HG03442 (cell line): Measurements from ENCODE around the gene CCR6.

ENCODE experiments used
- ATAC-seq: cut with Tn5 transposase; IDR thresholded peaks from one replicate; pipeline ENCODE4 v1.9.1; 2021; ENCODE audit warnings: mild to moderate bottlenecking, moderate library complexity; ENCODE audit not compliant: unreplicated experiment

The CCR6 gene

DNA sequence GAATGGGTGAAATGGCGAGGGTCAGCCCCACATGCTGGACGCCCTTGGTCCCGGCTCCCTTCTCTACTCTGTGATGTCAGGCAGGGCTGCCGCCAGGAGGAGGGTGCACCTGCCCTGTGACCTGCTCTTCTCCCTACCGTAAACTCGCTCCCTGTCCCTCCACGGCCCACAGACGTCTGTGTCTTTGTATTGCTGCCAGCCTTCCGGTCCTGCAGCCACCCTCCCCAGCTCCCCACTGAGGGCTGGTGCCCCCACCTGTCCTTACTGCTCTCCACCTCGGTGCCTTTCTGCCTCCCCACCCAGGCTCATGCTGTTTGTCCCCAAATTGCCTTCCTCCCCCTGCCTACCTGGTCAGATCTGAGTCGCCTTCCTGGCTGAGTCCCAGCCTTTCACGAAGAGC is 4.1 kb upstream of the CCR6 start:
- ATAC-seq: no peak

DNA sequence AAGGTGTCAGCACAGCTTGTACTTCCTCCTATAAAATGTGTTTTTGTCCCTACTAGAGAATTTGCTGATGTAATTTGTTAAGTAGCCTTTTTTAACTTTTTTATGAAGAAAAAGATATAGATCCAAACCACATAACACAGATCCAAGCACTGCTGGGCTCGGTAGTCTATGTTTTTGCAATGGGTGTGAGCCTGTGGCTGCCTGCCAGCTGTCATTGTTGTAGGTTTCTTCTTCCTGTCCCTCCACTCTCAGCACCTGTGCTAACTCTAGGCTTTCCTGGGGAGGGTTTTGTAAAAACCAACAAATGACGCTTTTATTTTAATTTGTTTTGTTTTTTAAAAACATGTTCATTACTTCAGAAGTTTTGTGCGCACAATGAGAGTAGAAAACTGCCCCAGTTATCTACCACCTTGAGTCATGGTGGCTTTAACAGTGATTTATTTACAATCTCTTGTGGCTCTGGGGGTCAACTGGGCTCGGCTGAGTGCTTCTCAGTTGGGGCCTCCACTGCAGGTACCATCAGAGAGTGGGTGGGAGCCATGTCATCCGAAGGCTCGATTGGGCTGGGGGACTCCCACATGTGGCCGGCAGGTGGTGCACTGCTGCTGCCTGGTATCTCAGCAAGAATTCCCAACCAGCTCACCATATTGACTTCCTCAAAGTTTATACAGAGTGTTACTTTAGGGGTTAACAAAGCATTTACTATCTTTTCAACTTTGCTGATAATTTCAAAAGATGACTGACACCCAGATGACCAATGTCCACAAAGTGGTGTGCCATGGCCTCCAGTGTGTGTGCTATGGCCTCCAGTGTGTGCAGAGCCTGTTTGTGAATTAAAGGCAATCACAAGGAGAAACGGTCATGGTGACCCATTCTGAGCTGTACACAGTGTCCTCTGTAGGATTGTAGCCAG is 3.0 kb upstream of the CCR6 start:
- no peak for ATAC-seq

DNA sequence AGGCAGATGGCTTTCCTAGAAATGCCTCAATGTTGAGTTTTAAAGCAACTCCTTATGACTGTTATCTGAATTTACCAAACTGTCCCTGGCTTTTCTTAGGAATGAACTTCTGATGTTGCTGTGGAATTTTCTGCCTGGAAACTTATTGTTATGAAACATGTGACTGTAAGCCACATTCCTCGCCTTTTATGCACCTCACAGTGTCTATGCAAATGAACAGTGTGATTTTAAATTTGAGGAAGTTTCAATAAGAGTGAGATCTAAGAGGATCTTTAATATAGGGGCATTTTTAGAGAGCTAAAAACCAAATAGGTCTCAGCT is 2.4 kb upstream of the CCR6 start:
- no peak for ATAC-seq

DNA sequence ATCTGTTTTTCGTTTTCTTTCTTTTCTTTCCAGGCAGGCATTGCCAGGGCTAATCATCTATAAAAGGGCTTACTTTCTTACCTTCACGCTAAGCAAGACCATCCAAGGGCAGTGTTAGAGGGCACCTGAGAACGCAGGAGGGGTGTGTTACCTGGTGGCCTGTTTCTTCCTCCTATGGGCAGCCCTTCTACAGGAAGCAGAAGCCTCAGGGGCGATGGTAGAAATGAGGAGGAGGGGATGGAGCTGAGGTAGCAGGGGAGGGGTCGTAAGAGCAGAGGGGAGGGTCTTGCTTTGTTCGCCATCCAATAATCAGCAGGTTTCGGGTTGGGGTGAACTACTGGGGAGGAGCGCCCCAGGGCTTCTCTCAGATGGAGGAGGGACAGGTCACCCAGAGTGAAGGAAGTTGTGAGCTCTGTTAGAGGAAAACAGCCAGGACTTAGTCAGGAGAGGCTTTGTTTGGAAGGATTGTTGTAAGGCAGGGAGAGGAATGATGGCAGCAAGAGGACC is 1.5 kb upstream of the CCR6 start:
- no peak for ATAC-seq

DNA sequence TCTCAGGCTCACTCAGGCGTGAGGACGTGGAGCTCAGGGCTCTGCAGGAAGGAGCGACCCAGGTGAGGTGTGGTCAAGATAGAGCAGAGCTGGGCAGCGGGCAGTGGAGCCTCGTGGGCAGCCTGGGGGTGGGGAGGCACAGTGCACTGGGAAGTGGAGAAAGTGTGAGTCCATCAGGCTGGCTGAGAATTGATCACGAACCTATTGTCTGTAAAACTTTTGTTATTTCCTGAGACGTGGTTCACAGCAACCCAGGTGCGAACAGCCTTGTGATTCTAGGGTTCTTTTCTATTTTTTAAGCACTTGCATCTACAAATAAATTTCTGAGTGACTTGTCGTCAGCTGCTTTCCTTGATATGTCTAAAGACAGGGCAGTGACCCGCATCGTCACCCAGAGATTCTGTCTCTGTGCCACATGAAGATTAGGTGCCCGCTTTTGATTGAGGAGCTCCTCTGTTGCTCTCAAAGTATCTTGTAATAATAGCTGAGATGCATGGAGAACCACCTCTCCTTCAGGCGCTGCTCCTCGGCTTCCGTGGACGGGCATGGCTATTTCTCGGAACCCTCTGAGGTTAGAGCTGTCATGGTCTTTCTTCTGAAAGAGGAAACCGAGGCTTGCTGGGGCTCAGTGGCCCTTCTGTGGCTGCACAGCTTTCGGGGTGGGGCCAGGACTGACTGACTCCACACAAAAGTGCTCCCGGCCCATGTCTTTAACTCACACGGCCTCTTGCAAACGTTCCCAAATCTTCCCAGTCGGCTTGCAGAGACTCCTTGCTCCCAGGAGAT is 662 bp upstream of the CCR6 start:
- no peak for ATAC-seq

DNA sequence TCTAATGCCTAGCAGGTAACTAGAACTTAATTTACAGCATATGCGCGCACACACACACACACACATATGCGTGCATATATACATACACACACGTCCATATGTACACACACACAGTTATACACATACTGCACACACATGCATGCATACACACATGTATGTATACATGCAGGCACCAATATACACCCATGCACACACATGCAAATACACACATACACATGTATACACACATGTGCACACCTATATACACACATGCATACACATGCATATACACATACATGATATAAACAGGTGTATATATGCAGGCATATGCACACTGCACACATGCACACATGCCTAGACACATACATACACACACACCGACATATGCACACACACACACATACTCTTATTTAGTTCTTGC is 1.9 kb downstream of the CCR6 start:
- ATAC-seq: no peak

DNA sequence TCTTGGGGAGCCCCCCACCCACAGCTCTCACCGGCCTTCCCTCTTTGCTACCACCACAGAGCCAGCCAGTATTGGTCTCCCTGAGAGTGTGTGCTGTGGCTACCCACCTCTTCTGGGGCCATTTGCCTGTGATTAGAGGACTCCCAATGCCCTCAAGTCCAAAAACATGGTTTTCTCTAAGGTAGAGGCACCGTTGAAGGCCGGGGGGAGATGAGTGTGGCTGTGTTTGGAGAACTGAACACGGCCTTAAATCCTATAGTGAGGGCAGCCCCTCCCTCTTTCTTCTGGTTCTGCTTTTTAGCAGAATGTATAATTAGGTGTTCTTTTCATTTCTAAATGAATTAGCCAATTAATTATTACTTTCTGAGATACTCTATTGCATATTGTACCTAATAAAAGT is 2.5 kb downstream of the CCR6 start:
- no peak for ATAC-seq

DNA sequence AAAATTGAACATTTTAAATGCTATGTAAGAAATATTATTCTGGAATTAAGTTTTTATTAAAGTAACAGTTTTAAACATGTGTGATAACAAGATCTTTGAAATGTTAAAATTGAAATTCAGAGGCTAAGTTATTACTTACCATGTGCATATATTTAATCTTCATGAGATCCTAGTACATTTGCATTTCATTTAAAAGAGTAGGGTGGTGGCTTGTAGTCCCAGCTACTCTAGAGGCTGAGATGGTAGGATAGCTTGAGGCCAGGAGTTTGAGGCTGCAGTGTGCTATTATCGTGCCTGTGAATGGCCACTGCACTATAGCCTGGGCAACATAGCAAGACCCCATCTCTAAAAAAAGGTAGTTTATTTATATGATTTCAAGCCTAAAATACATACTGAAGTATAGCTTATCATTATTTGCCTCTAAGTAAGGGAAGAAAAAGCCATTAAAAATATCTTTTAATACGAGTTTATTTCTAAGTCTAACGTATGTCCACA is 3.0 kb downstream of the CCR6 start:
- ATAC-seq: no peak

DNA sequence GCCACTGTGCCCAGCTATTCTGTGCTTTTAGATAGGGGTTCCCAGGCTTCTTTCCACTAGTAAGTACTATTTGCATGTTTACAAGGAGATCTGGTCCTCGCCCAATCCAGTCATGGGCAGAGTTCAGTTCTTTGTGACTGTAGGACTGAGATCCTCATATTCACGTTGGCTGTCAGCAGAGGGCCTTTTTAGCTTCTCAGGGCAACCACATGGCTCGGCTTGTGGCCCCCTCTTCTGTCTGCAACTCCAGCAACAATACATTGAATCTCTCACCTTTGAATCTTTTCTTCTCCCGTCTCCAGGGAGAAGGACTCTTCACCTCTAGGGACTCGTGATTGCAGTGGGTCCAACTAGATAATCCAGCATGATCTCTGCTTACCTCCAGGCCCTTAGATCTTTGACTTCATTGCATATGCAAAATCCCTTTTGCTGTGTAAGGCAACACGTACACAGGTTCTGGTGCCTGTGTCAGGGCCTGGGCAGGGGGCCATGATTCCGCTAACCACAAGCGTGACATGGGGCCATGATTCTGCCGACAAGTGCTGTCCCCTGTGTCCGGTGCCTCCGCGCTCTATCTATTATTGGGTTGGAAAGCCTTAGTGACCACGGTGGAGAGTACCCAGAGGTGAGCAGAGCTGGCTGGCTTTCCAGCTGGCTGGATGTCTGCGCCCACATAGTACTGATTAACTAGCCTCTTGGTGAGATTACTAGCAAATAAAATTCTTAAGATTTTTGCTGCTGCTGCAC is 5.1 kb downstream of the CCR6 start:
- ATAC-seq: no peak

DNA sequence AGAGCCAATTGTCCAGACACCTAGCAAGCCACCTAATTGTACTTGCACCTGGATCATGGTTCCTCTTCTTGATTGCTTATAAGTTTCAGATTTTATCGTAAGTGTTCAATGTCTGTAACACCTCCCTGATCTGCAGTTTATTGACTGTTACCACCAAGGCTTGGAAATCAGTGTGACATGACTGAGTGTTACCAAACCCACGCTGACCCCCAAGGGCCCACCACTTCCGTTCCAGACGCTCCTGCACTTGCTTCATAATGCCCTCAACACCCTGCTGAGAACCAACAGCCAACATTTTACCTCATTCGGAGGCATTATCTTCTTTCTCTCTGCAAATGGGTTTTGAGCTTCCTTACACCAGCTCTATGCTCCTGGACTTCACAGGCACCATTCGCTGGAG is 6.3 kb downstream of the CCR6 start:
- no peak for ATAC-seq

DNA sequence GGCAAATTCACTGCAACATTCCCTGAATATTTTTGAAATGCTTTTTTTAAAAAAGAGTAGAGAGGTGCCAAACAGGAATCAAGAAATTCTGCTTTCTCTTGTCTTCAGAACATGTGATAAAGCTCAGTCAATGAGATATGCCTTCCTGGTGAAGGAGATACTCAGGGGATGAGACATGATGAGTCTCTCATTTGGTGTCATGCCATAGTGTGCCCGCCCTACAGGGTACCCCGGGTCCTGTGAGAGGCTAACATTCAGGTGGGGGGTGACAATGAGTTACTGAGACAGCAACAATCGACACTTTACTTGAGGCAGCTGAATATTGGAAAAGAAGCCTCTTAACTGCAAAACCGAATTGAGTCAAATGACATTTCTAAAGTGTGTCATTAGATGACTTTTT is 6.7 kb downstream of the CCR6 start:
- ATAC-seq: no peak

DNA sequence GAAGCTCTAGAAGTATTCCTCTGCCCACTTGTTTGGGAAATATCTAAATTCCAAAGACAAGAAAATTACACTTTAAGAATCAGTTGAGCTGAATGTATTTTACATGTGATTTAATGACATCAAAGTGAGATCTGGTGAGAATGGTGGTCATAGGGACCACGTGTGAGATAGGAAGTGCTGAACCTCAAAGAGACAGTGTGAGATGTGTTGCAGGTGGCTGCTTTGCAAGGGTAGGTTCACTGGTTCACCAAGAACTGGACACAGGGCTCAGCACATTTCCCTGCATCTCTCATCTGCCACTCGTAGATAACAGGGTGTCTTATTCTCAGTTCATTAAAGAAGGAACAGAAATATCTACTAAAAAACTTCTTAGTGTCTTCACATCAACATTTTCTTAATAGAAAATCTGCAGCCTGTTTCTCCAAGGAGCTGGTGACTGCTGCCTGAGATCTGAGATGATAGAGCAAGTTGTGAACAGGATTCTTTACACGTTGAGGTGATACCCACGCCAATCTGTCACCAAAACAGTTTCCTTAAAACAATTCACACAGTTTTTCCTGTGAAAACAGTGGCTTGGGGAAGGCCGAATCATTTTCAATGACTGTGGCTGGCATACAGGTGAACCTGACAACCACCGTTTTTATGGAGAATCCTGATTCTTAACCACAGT is 7.2 kb downstream of the CCR6 start:
- ATAC-seq: peak; percentile 40

DNA sequence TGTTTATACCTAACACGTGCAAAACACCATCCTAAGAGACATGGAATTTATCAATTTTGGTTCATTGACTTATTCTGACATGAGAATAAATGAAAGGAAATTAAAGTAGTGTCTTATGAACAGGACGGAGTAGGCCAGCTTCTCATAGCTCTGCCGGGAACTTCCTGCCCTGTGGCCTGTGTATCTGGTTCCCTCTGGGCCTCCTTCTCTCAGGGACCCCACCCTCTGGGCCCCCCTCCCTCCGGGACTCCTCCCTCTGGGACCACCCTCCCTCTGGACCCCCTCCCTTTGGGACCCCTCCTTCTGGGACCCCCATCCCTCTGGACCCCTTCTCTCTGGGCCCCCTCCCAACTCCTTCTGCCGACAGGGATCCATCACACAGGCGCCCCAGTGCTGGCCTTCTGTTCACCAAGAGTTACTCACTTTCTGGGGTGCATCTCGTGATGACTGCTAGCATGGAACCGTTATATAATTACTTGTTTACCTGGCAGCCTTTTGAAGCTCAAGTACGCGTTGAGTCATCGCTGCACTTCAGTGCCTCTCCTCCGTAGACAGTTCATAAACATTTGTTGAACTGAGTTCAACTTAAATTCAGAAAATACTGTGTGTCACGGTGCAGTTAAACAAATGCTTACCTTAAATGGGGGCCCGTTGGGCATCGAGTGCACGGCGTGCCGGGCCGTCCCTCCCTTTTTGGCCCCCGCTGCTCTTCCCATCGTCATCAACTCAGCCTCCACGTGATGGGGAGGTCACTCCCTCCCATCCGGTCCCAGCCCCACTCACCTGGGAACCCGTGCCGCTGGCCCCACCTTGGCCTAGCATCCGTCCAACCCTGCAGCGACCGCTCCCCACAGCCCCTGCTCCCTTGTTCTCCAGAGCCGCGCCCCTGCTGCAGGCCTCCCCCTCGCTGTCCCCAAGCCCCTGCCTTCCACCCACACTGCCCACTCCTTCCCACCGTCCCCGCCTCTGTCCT is 8.1 kb downstream of the CCR6 start:
- ATAC-seq: peak; percentile 46

DNA sequence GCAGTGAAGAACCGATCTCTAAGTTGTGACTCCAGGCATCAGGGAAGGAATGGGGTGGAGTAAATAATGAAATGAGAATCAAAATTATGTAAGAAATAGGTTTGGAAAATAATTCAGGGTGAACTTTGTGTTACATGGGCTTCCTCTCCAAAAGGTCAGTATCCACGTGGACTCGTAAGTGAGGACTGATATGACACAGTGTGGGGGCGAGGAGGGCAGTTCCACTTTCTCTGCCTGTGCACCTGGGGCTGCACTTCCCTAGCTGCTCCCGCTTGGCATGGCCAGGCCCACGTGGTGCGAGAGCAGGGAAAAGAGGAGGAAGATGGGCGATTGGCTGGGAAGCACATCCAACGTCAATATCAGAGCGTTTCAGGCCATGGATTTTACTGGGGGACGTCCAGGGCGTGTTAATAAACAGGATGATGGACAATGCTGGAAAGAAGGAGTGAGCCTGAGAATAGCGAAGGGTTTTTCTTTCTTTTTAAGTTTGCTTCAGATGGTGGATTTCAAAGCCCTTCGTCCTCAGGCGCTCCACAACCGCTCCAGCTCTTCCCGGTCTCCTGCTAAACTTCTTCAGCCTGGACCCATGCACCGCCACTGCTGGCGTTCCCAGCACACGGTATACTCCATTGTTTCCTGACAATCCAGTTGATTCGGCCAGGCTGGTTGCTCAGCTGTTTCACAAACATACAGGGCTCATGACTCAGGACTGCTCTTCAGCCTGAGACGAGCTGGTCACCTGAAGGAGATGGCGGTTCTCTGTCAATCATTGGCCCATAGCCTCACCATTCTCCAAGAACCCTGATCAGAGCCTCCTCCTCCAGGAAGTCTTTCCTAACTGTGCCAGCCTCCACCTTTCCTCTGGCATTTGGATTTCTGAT is 11.8 kb downstream of the CCR6 start:
- ATAC-seq: no peak

DNA sequence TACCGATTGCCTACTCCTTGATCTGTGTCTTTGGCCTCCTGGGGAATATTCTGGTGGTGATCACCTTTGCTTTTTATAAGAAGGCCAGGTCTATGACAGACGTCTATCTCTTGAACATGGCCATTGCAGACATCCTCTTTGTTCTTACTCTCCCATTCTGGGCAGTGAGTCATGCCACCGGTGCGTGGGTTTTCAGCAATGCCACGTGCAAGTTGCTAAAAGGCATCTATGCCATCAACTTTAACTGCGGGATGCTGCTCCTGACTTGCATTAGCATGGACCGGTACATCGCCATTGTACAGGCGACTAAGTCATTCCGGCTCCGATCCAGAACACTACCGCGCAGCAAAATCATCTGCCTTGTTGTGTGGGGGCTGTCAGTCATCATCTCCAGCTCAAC is 13.5 kb downstream of the CCR6 start:
- ATAC-seq: no peak

DNA sequence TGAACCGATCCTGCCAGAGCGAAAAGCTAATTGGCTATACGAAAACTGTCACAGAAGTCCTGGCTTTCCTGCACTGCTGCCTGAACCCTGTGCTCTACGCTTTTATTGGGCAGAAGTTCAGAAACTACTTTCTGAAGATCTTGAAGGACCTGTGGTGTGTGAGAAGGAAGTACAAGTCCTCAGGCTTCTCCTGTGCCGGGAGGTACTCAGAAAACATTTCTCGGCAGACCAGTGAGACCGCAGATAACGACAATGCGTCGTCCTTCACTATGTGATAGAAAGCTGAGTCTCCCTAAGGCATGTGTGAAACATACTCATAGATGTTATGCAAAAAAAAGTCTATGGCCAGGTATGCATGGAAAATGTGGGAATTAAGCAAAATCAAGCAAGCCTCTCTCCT is 14.2 kb downstream of the CCR6 start:
- ATAC-seq: no peak

DNA sequence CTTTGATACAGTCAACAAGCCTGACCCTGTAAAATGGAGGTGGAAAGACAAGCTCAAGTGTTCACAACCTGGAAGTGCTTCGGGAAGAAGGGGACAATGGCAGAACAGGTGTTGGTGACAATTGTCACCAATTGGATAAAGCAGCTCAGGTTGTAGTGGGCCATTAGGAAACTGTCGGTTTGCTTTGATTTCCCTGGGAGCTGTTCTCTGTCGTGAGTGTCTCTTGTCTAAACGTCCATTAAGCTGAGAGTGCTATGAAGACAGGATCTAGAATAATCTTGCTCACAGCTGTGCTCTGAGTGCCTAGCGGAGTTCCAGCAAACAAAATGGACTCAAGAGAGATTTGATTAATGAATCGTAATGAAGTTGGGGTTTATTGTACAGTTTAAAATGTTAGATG is 15.0 kb downstream of the CCR6 start:
- ATAC-seq: no peak

DNA sequence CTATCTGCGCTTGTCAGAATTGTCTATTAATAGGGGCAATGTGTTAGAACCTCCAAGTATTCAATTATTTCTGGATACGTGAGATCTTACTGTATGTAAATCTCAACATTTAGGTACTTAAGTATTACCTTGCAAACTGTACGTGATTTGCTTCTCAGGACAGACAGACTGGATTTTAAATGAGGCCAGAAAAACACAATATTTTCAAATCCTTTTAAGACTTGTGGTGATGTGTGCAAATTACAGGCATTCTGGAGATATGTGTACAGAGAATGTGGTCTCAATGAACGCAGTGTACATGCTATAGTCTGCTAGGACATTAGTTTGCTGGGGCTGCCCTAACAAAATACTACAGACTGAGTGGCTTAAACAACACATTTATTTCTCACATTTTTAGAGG is 16.9 kb downstream of the CCR6 start:
- ATAC-seq: no peak
